Astrocyte (in vitro differentiated cells and primary cell): ENCODE measurements around the gene COL26A1. TPM values are rescaled to one million over a fixed set of nuclear protein-coding genes. Genes with fewer than 3 reads are reported as not detected.

Source experiments
- DNase-seq: peaks from one replicate; pipeline ENCODE4 v3.0.0-alpha.2; 2010; ENCODE audit warnings: low read depth
- FAIRE-seq: peaks from 2 replicates; lab custom pipeline; 2011; peaks lifted over from hg19 to GRCh38; lab: Jason Lieb, UNC
- H2AFZ ChIP-seq: 2 replicates; pipeline ENCODE4 v1.6.0; 2012; ENCODE audit warnings: low read depth, low read length, inconsistent platforms
- H3K27ac ChIP-seq: 2 replicates; pipeline ENCODE4 v1.5.1; 2011; ENCODE audit warnings: low read depth, low read length, inconsistent platforms
- H3K27me3 ChIP-seq: 2 replicates; pipeline ENCODE4 v1.6.0; 2011; ENCODE audit warnings: low read length, inconsistent platforms; ENCODE audit not compliant: insufficient read depth
- H3K36me3 ChIP-seq: 2 replicates; pipeline ENCODE4 v1.5.1; 2011; ENCODE audit warnings: low read length, inconsistent platforms; ENCODE audit not compliant: insufficient read depth
- H3K4me1 ChIP-seq: 2 replicates; pipeline ENCODE4 v1.5.1; 2011; ENCODE audit warnings: low read length, inconsistent platforms; ENCODE audit not compliant: insufficient read depth
- H3K4me2 ChIP-seq: 2 replicates; pipeline ENCODE4 v1.6.0; 2012; ENCODE audit warnings: low read length, inconsistent platforms
- H3K4me3 ChIP-seq: 2 replicates; pipeline ENCODE4 v1.5.1; 2011; ENCODE audit warnings: low read depth, mild to moderate bottlenecking, low read length, inconsistent platforms; ENCODE audit not compliant: insufficient read depth
- H3K79me2 ChIP-seq: 2 replicates; pipeline ENCODE4 v1.6.0; 2012; ENCODE audit warnings: mild to moderate bottlenecking, low read length, inconsistent platforms; ENCODE audit not compliant: insufficient read depth
- H3K9ac ChIP-seq: 2 replicates; pipeline ENCODE4 v1.6.0; 2012; ENCODE audit warnings: mild to moderate bottlenecking, low read length, inconsistent platforms
- H3K9me3 ChIP-seq: 2 replicates; pipeline ENCODE4 v1.5.1; 2012; ENCODE audit warnings: low read depth, mild to moderate bottlenecking, low read length, inconsistent platforms; ENCODE audit not compliant: insufficient read depth
- H4K20me1 ChIP-seq: 2 replicates; pipeline ENCODE4 v1.6.0; 2012; ENCODE audit warnings: low read length, inconsistent platforms; ENCODE audit not compliant: insufficient read depth
- H3K27ac Mint-ChIP-seq: one replicate; pipeline ENCODE4 v1.8.0; 2021; ENCODE audit warnings: mild to moderate bottlenecking, mixed read lengths; ENCODE audit not compliant: unreplicated experiment
- H3K27me3 Mint-ChIP-seq: one replicate; pipeline ENCODE4 v1.8.0; 2021; ENCODE audit warnings: low read depth, mixed read lengths; ENCODE audit not compliant: unreplicated experiment
- H3K36me3 Mint-ChIP-seq: one replicate; pipeline ENCODE4 v1.8.0; 2021; ENCODE audit warnings: low read depth, mixed read lengths; ENCODE audit not compliant: unreplicated experiment
- H3K4me1 Mint-ChIP-seq: one replicate; pipeline ENCODE4 v1.8.0; 2021; ENCODE audit warnings: low read depth, mixed read lengths; ENCODE audit not compliant: unreplicated experiment
- H3K4me3 Mint-ChIP-seq: one replicate; pipeline ENCODE4 v1.8.0; 2021; ENCODE audit warnings: mild to moderate bottlenecking, moderate library complexity, mixed read lengths; ENCODE audit not compliant: unreplicated experiment
- H3K9me3 Mint-ChIP-seq: one replicate; pipeline ENCODE4 v1.8.0; 2021; ENCODE audit warnings: mild to moderate bottlenecking, mixed read lengths; ENCODE audit not compliant: unreplicated experiment
- CTCF ChIP-seq: IDR thresholded peaks from 2 replicates; pipeline ENCODE4 v1.5.1; 2011; ENCODE audit warnings: low read depth, mild to moderate bottlenecking, inconsistent platforms, low read length, moderate library complexity; ENCODE audit not compliant: insufficient read depth
- EZH2 ChIP-seq: IDR thresholded peaks from 2 replicates; pipeline ENCODE4 v1.6.1; 2012; ENCODE audit warnings: mild to moderate bottlenecking, low read length, inconsistent platforms; ENCODE audit not compliant: insufficient read depth
- total RNA-seq: library from RNA; stranded (reverse); gene quantifications from 2 replicates; pipeline ENCODE4 v1.2.1, GENCODE V29; 2021

COL26A1 gene
- total RNA-seq, 1 donor from 2014 or later, result 7.1 TPM

DNA sequence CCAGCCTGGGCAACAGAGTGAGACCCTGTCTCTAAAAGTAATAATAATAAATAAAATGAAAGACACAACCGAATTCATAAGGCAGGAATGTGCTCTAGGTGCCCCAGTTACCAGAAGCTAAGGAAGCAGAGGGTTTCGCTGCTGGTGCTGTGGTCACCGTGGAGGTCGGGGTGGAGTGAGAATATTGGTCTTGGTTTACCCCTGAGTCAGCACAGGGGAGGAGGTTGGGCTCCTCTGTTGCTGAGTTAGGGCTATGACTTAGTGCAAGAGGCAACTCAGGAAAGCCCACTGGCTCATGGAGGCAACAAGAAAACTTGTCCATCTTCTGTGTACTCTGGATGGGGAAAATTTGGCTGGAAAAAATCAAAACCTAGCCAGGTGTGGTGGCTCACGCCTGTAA lies 149.3 kb downstream of the COL26A1 start:
- no peak for FAIRE-seq

GRCh38 chr7:101516851-101517250 lies 154.2 kb downstream of the COL26A1 start:
- TF ChIP-seq CTCF (no peak), EZH2 (no peak)
- Histone ChIP-seq H3K9me3 (no peaks in the 10 kb centered on the region), H3K4me2 (no peak overlapping the region), H2AFZ (no peak overlapping the region), H3K4me3 (no peak overlapping the region), H3K79me2 (no peaks in the 10 kb centered on the region), H4K20me1 (no peaks in the 10 kb centered on the region), H3K36me3 (no peaks in the 10 kb centered on the region), H3K9ac (no peak overlapping the region), H3K4me1 (no peaks in the 10 kb centered on the region), H3K27me3 (peaks cover 29% of the 10 kb centered on the region), H3K27ac (no peak overlapping the region)
- FAIRE-seq (no peak), DNase-seq (no peak)
- Mint-ChIP-seq H3K27ac (no peak overlapping the region), H3K36me3 (no peaks in the 10 kb centered on the region), H3K9me3 (peaks cover 3% of the 10 kb centered on the region), H3K4me3 (no peak overlapping the region), H3K4me1 (peaks cover 2% of the 10 kb centered on the region), H3K27me3 (peaks cover 40% of the 10 kb centered on the region)

More for the DNA sequence above, 149.3 kb downstream of the COL26A1 start:
- Mint-ChIP-seq H3K9me3 (peaks cover 2% of the 10 kb centered on the region), H3K27ac (no peak overlapping the region), H3K36me3 (no peaks in the 10 kb centered on the region), H3K4me3 (no peak overlapping the region), H3K4me1 (peaks cover 2% of the 10 kb centered on the region), H3K27me3 (peaks cover 25% of the 10 kb centered on the region)
- Histone ChIP-seq H3K4me3 (no peak overlapping the region), H3K36me3 (no peaks in the 10 kb centered on the region), H3K4me2 (no peak overlapping the region), H2AFZ (no peak overlapping the region), H3K27ac (no peak overlapping the region), H3K79me2 (no peaks in the 10 kb centered on the region), H3K4me1 (no peaks in the 10 kb centered on the region), H3K9ac (no peak overlapping the region), H3K9me3 (no peaks in the 10 kb centered on the region), H4K20me1 (no peaks in the 10 kb centered on the region), H3K27me3 (peaks cover 29% of the 10 kb centered on the region)
- DNase-seq, result no peak
- TF ChIP-seq CTCF (no peak), EZH2 (no peak)

- no peak for FAIRE-seq
- Histone ChIP-seq H2AFZ (no peak overlapping the region), H3K4me1 (no peaks in the 10 kb centered on the region), H3K27ac (no peak overlapping the region), H3K4me3 (no peak overlapping the region), H3K36me3 (no peaks in the 10 kb centered on the region), H3K27me3 (peaks cover 33% of the 10 kb centered on the region), H3K79me2 (no peaks in the 10 kb centered on the region), H4K20me1 (no peaks in the 10 kb centered on the region), H3K9ac (no peak overlapping the region), H3K9me3 (no peaks in the 10 kb centered on the region), H3K4me2 (no peak overlapping the region)
- no peak for DNase-seq
- TF ChIP-seq EZH2, result no peak
- TF ChIP-seq CTCF, result no peak
- Mint-ChIP-seq H3K4me1 (no peaks in the 10 kb centered on the region), H3K36me3 (peaks cover 2% of the 10 kb centered on the region), H3K27ac (no peak overlapping the region), H3K9me3 (peaks cover 3% of the 10 kb centered on the region), H3K4me3 (no peak overlapping the region), H3K27me3 (peaks cover 42% of the 10 kb centered on the region)
Measured at GRCh38 chr7:101517304-101517703, 154.6 kb downstream of the COL26A1 start.
